ENCODE results near the gene TRAPPC14. TPM values are rescaled to one million over a fixed set of nuclear protein-coding genes. Genes with fewer than 3 reads are reported as not detected.

Gene TRAPPC14
- total RNA-seq, 1 donor from 2014 or later: 19.7 TPM

- TF ChIP-seq CTCF (IDR thresholded peaks at IDR 0.05): no peak
These were observed 9.4 kb upstream of the TRAPPC14 start for GRCh38 chr7:100167912-100168323.

GRCh38 chr7:100166970-100167911, 8.7 kb upstream of the TRAPPC14 start:
- intact Hi-C loops (cut with DNase I): no loop called here
- ATAC-seq (no peak), DNase-seq (peak; percentile 61)
- H3K9me3 ChIP-seq: no peaks in the 10 kb centered on the region
- peaks cover 7% of the 10 kb centered on the region for H3K4me1 ChIP-seq
- no peak for TF ChIP-seq CTCF (IDR thresholded peaks at IDR 0.05)
- no peaks in the 10 kb centered on the region for H3K36me3 ChIP-seq
- peak overlapping the region; percentile 53 for H3K4me3 ChIP-seq
- H3K27me3 ChIP-seq: peaks cover 8% of the 10 kb centered on the region
- H3K27ac ChIP-seq: no peak overlapping the region

More at GRCh38 chr7:100167912-100168323, 9.4 kb upstream of the TRAPPC14 start:
- DNase-seq (peak; percentile 61), ATAC-seq (peak; percentile 6)
- no peaks in the 10 kb centered on the region for H3K36me3 ChIP-seq
- intact Hi-C loops (cut with DNase I): no loop called here
- peaks cover 7% of the 10 kb centered on the region for H3K4me1 ChIP-seq
- peak overlapping the region; percentile 53 for H3K4me3 ChIP-seq
- H3K9me3 ChIP-seq: no peaks in the 10 kb centered on the region
- H3K27me3 ChIP-seq: peaks cover 11% of the 10 kb centered on the region
- peak overlapping the region; percentile 42 for H3K27ac ChIP-seq

- intact Hi-C loops (cut with DNase I): no loop called here
- Histone ChIP-seq H3K36me3 (no peaks in the 10 kb centered on the region), H3K27me3 (peaks cover under 1% of the 10 kb centered on the region), H3K9me3 (no peaks in the 10 kb centered on the region), H3K4me1 (peaks cover 7% of the 10 kb centered on the region), H3K4me3 (no peak overlapping the region), H3K27ac (no peak overlapping the region)
- TF ChIP-seq CTCF (IDR thresholded peaks at IDR 0.05): no peak
- ATAC-seq: no peak
- peak; percentile 53 for DNase-seq
These were observed 7.9 kb upstream of the TRAPPC14 start for GRCh38 chr7:100166317-100166940.

GRCh38 chr7:100163871-100164270, 5.3 kb upstream of the TRAPPC14 start:
- Histone ChIP-seq H3K27me3 (no peaks in the 10 kb centered on the region), H3K4me3 (no peak overlapping the region), H3K36me3 (no peaks in the 10 kb centered on the region), H3K27ac (no peak overlapping the region), H3K4me1 (peaks cover 6% of the 10 kb centered on the region), H3K9me3 (no peaks in the 10 kb centered on the region)
- no peak for DNase-seq
- TF ChIP-seq CTCF (IDR thresholded peaks at IDR 0.05): no peak
- intact Hi-C loops (cut with DNase I): no loop called here
- ATAC-seq: no peak

- intact Hi-C loops (cut with DNase I): no loop called here
- Histone ChIP-seq H3K4me3 (no peak overlapping the region), H3K36me3 (no peaks in the 10 kb centered on the region), H3K27me3 (no peaks in the 10 kb centered on the region), H3K4me1 (peaks cover 4% of the 10 kb centered on the region), H3K9me3 (no peaks in the 10 kb centered on the region), H3K27ac (no peak overlapping the region)
- no peak for DNase-seq
- ATAC-seq: no peak
- no peak for TF ChIP-seq CTCF (IDR thresholded peaks at IDR 0.05)
These were observed 4.5 kb upstream of the TRAPPC14 start for GRCh38 chr7:100163006-100163531.
